Measurements from ENCODE around the gene ABLIM3.

Gene ABLIM3

GRCh38 chr5:149133795-149134777 lies 7.2 kb upstream of the ABLIM3 start:
- DNase-seq (ENCODE audit: low read depth in 4 of 4, low spot score in 1 of 4), result no peak

- no peak for DNase-seq (ENCODE audit: low read depth in 4 of 4, low spot score in 1 of 4)
Measured at GRCh38 chr5:149134778-149135500, 6.4 kb upstream of the ABLIM3 start.

GRCh38 chr5:149135536-149136201 lies 5.6 kb upstream of the ABLIM3 start:
- no peak for DNase-seq (ENCODE audit: low read depth in 4 of 4, low spot score in 1 of 4)

- no peak for DNase-seq (ENCODE audit: low read depth in 4 of 4, low spot score in 1 of 4)
Measured at GRCh38 chr5:149138182-149138923, 2.9 kb upstream of the ABLIM3 start.

- no peak for DNase-seq (ENCODE audit: low read depth in 4 of 4, low spot score in 1 of 4)
Measured at GRCh38 chr5:149140197-149141002, 893 bp upstream of the ABLIM3 start.

- DNase-seq (ENCODE audit: low read depth in 4 of 4, low spot score in 1 of 4), result no peak
Measured at GRCh38 chr5:149141957-149142851, 911 bp downstream of the ABLIM3 start.

GRCh38 chr5:149143470-149143869 lies 2.2 kb downstream of the ABLIM3 start:
- DNase-seq (ENCODE audit: low read depth in 4 of 4, low spot score in 1 of 4), result no peak

- DNase-seq (ENCODE audit: low read depth in 4 of 4, low spot score in 1 of 4), result no peak
Measured at GRCh38 chr5:149144637-149145036, 3.3 kb downstream of the ABLIM3 start.

- DNase-seq (ENCODE audit: low read depth in 4 of 4, low spot score in 1 of 4), result no peak
Measured at GRCh38 chr5:149145138-149145537, 3.8 kb downstream of the ABLIM3 start.

- DNase-seq (ENCODE audit: low read depth in 4 of 4, low spot score in 1 of 4), result no peak
Measured at GRCh38 chr5:149147676-149148075, 6.4 kb downstream of the ABLIM3 start.

- DNase-seq (ENCODE audit: low read depth in 4 of 4, low spot score in 1 of 4), result no peak
Measured at GRCh38 chr5:149149942-149150341, 8.6 kb downstream of the ABLIM3 start.

GRCh38 chr5:149150457-149150856 lies 9.2 kb downstream of the ABLIM3 start:
- no peak for DNase-seq (ENCODE audit: low read depth in 4 of 4, low spot score in 1 of 4)

- DNase-seq (ENCODE audit: low read depth in 4 of 4, low spot score in 1 of 4), result no peak
Measured at GRCh38 chr5:149151717-149152116, 10.4 kb downstream of the ABLIM3 start.

- DNase-seq (ENCODE audit: low read depth in 4 of 4, low spot score in 1 of 4), result no peak
Measured at GRCh38 chr5:149152317-149152746, 11.0 kb downstream of the ABLIM3 start.

- DNase-seq (ENCODE audit: low read depth in 4 of 4, low spot score in 1 of 4), result no peak
Measured at GRCh38 chr5:149153193-149153750, 12.0 kb downstream of the ABLIM3 start.

GRCh38 chr5:149153751-149154610 lies 12.7 kb downstream of the ABLIM3 start:
- no peak for DNase-seq (ENCODE audit: low read depth in 4 of 4, low spot score in 1 of 4)

- DNase-seq (ENCODE audit: low read depth in 4 of 4, low spot score in 1 of 4), result no peak
Measured at GRCh38 chr5:149154650-149155049, 13.4 kb downstream of the ABLIM3 start.

Measured in stimulated activated CD4-positive, alpha-beta T cell treated with anti-CD3 and anti-CD28 coated beads, Interleukin-1b, Interleukin-23, amount 100 ng/mL, for 24 hours (primary cell).